Neural crest cell (in vitro differentiated cells): Measurements from ENCODE around the gene TNRC18. TPM values are rescaled to one million over a fixed set of nuclear protein-coding genes. Genes with fewer than 3 reads are reported as not detected.

Experiments used
- DNase-seq: peaks from one replicate; pipeline ENCODE4 v3.0.0; 2021; ENCODE audit warnings: low read depth, mixed read lengths, low spot score
- H3K27ac Mint-ChIP-seq: one replicate; pipeline ENCODE4 v1.8.0; 2021; ENCODE audit warnings: mild to moderate bottlenecking, mixed read lengths; ENCODE audit not compliant: unreplicated experiment
- H3K27me3 Mint-ChIP-seq: 2 replicates; pipeline ENCODE4 v1.8.0; 2021; ENCODE audit warnings: low read depth, mild to moderate bottlenecking, mixed read lengths
- H3K36me3 Mint-ChIP-seq: 2 replicates; pipeline ENCODE4 v1.8.0; 2021; ENCODE audit warnings: low read depth, mild to moderate bottlenecking, mixed read lengths
- H3K4me1 Mint-ChIP-seq: 2 replicates; pipeline ENCODE4 v1.8.0; 2021; ENCODE audit warnings: mixed read lengths
- H3K4me3 Mint-ChIP-seq: one replicate; pipeline ENCODE4 v1.8.0; 2021; ENCODE audit warnings: mild to moderate bottlenecking, mixed read lengths
- H3K9me3 Mint-ChIP-seq: 2 replicates; pipeline ENCODE4 v1.8.0; 2021; ENCODE audit warnings: mixed read lengths
- CTCF ChIP-seq: fragments of 200-600 bp; sonication (generic); conservative IDR thresholded peaks from 2 replicates; pipeline ENCODE4 v1.5.0; 2021; ENCODE audit warnings: antibody characterized with exemption, mild to moderate bottlenecking
- total RNA-seq: library from RNA; stranded (reverse); gene quantifications from 2 replicates; pipeline ENCODE4 v1.2.1, GENCODE V29; 2021

The TNRC18 gene
- total RNA-seq, 1 donor from 2014 or later = 69.8 TPM

DNA sequence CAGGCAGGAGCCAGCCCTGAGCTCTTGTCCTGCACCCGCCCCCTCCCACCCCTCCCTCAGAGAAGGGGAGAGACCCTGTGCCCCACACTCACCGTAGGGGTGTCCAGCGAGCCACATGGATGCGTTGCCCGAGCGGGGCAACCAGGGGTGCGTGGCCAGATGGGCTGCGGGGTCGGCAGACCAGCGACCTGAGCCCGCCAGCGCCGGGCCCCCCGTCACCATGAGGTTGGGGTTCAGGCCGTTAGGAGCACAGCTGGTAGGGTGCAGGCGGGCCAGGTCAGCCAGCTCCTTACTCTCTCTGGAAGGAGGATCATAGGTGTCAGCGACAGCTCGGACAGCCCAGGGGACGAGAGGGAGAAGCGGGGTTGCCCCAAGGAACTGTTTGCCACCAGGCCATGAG is 46.4 kb downstream of the TNRC18 start:
- Mint-ChIP-seq H3K4me3 (no peak overlapping the region), H3K9me3 (no peaks in the 10 kb centered on the region), H3K27ac (no peak overlapping the region), H3K27me3 (no peaks in the 10 kb centered on the region), H3K4me1 (peaks cover 10% of the 10 kb centered on the region), H3K36me3 (peaks cover 5% of the 10 kb centered on the region)
- no peak for DNase-seq
- TF ChIP-seq CTCF = no peak

- no peaks in the 10 kb centered on the region for H3K9me3 Mint-ChIP-seq
Measured at GRCh38 chr7:5375925-5376324, 47.7 kb downstream of the TNRC18 start.

GRCh38 chr7:5374464-5374863 is 49.2 kb downstream of the TNRC18 start:
- no peak overlapping the region for H3K27ac Mint-ChIP-seq
- H3K4me1 Mint-ChIP-seq = no peaks in the 10 kb centered on the region
- H3K36me3 Mint-ChIP-seq = peaks cover 7% of the 10 kb centered on the region

More at GRCh38 chr7:5375925-5376324, 47.7 kb downstream of the TNRC18 start:
- no peaks in the 10 kb centered on the region for H3K27me3 Mint-ChIP-seq
- H3K4me1 Mint-ChIP-seq = no peaks in the 10 kb centered on the region
- peaks cover 5% of the 10 kb centered on the region for H3K36me3 Mint-ChIP-seq
- no peak for TF ChIP-seq CTCF
- no peak overlapping the region for H3K4me3 Mint-ChIP-seq
- no peak overlapping the region for H3K27ac Mint-ChIP-seq
- no peak for DNase-seq

DNA sequence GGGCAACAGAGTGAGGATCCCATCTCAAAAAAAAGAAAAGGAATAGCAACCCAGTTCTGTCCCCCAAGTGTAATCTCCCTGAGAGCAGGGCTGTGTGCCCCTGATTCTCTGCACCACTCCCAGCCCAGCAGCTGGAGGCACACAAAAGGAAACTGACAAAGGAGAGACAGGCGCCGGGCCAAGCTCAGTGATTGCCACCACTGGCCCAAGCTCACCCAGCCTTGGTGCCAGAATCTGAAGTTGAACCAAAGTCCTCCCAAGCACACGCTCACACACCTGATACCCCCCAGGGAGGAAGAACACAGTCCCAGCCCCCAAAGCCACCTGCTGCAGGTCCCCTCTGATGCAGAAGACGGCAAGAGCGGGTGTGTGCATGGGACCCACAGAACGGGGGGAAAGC is 50.3 kb downstream of the TNRC18 start:
- Mint-ChIP-seq H3K4me1 (no peaks in the 10 kb centered on the region), H3K9me3 (no peaks in the 10 kb centered on the region), H3K27me3 (no peaks in the 10 kb centered on the region), H3K36me3 (peaks cover 12% of the 10 kb centered on the region), H3K27ac (no peak overlapping the region), H3K4me3 (no peak overlapping the region)
- DNase-seq = no peak
- no peak for TF ChIP-seq CTCF

More at GRCh38 chr7:5374464-5374863, 49.2 kb downstream of the TNRC18 start:
- no peaks in the 10 kb centered on the region for H3K9me3 Mint-ChIP-seq
- no peak for DNase-seq
- no peak for TF ChIP-seq CTCF
- no peak overlapping the region for H3K4me3 Mint-ChIP-seq
- no peaks in the 10 kb centered on the region for H3K27me3 Mint-ChIP-seq

DNA sequence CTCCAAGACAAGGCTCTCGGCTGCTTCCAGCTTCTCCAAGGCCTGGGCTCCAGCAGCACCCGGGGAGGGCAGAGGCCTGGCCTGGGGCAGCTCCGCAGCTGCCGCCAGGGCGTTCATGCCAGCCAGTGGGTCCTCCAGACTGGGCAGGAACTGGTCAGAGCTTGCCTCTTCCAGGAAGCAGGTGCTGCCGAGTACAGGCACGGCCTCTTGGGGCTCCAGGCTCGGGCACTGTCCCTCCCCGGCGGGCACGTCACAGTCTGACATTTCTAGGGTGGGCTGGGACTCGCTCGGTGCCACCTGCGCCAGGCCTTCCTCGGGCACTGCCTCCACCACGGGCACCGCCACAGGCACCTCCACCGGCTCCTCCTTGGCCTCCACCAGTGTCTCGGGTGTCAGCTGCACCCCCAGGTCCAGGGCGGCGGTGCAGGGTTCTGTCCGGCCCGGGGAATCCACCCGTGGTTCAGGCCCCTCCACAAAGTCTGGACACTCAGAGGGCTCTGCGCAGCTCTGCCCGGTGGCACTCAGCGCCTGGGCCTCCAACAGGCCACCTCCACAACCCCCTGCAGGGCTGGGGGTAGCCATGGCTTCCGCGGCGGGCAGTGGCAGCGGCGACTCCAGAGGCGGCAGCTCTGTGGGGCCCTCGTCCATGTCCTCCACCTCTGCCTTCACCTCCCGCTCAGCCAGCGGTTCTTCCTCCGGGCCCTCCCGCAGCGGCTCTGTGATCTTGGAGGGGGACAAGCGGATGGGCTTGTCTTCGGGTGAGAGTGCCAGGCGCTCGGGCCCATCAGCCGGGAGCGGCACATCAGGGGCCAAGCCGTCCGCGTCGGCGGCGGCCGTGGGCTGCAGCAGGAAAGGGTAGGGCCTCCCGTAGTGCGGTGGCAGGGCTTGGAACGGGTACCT is 52.9 kb downstream of the TNRC18 start:
- no peaks in the 10 kb centered on the region for H3K27me3 Mint-ChIP-seq
- H3K4me1 Mint-ChIP-seq = peaks cover 9% of the 10 kb centered on the region
- peaks cover 13% of the 10 kb centered on the region for H3K36me3 Mint-ChIP-seq
- H3K27ac Mint-ChIP-seq = no peak overlapping the region
- H3K4me3 Mint-ChIP-seq = no peak overlapping the region
- DNase-seq = no peak
- H3K9me3 Mint-ChIP-seq = no peaks in the 10 kb centered on the region
- no peak for TF ChIP-seq CTCF
